ENCODE results near the gene CAMSAP3. TPM values are rescaled to one million over a fixed set of nuclear protein-coding genes. Genes with fewer than 3 reads are reported as not detected.

The CAMSAP3 gene
- total RNA-seq, 1 experiment from 2014 or later: 28.4 TPM

- H3K27ac ChIP-seq (ENCODE audit: insufficient read length, low read depth, low read length): no peak overlapping the region
- H3K18ac ChIP-seq (ENCODE audit: insufficient read length, low read depth, low read length): no peak overlapping the region
- no peak for TF ChIP-seq CTCF (conservative IDR thresholded peaks at IDR 0.05)
- no peak overlapping the region for H2BK15ac ChIP-seq (ENCODE audit: low read depth, low read length)
- no peaks in the 10 kb centered on the region for H3K4me1 ChIP-seq (ENCODE audit: insufficient read depth, low read length)
- H3K4ac ChIP-seq (ENCODE audit: low read depth, low read length): no peak overlapping the region
- no peak overlapping the region for H3K14ac ChIP-seq (ENCODE audit: insufficient read depth, low read length)
- H3K9ac ChIP-seq (ENCODE audit: extremely low read depth, insufficient read length, low read length): no peak overlapping the region
- H4K8ac ChIP-seq (replicated peaks; ENCODE audit: insufficient read length, low read depth, low read length): no peak overlapping the region
- no peak overlapping the region for H3K23ac ChIP-seq (ENCODE audit: insufficient read length, low read depth, low read length)
- DNase-seq: no peak
- H3K4me2 ChIP-seq (ENCODE audit: insufficient read depth, insufficient read length, low read length): no peak overlapping the region
- no peaks in the 10 kb centered on the region for H3K79me2 ChIP-seq (ENCODE audit: insufficient read depth, low read length)
- H2AFZ ChIP-seq (ENCODE audit: low read length): no peak overlapping the region
- Mint-ChIP-seq H3K4me3 (no peak overlapping the region), H3K36me3 (ENCODE audit: insufficient read depth in 1 of 3, low read depth in 3 of 3) (peaks cover 6 to 35% (median 28%) of the 10 kb centered on the region in 3 experiments; a peak in 6 of 7 replicates), H3K4me1 (peaks cover 4% of the 10 kb centered on the region in 2 experiments; a peak in 2 of 4 replicates), H3K9me3 (no peaks in the 10 kb centered on the region), H3K27me3 (ENCODE audit: low read depth) (no peaks in the 10 kb centered on the region), H3K27ac (no peak overlapping the region)
- H3K23me2 ChIP-seq (ENCODE audit: insufficient read length, low read depth, low read length, poor library complexity, severe bottlenecking): no peaks in the 10 kb centered on the region
- no peak overlapping the region for H3K56ac ChIP-seq (ENCODE audit: insufficient read length, low read depth, low read length)
- no peaks in the 10 kb centered on the region for H3K9me3 ChIP-seq (ENCODE audit: control insufficient read depth, low read depth, low read length)
- no peak overlapping the region for H2BK20ac ChIP-seq (ENCODE audit: low read depth, low read length, poor library complexity, severe bottlenecking)
- no peak overlapping the region for H3T11ph ChIP-seq (ENCODE audit: low read length)
- H2BK12ac ChIP-seq (ENCODE audit: insufficient read length, low read depth, low read length): no peak overlapping the region
- H2BK5ac ChIP-seq (ENCODE audit: insufficient read length, low read length): no peak overlapping the region
- no CpG with 5 or more reads among the region's 1 CpG for WGBS (ENCODE audit: extremely low coverage, insufficient read length, low lambda C conversion rate)
- no peak overlapping the region for H2BK120ac ChIP-seq (ENCODE audit: low read depth, low read length, poor library complexity, severe bottlenecking)
- no peak overlapping the region for H4K5ac ChIP-seq (ENCODE audit: insufficient read length, low read depth, low read length)
- H4K20me1 ChIP-seq (ENCODE audit: control insufficient read depth, insufficient read depth, insufficient read length): no peaks in the 10 kb centered on the region
- no peaks in the 10 kb centered on the region for H3K79me1 ChIP-seq (ENCODE audit: insufficient read depth, low read depth, low read length, poor library complexity, severe bottlenecking)
- H4K91ac ChIP-seq (ENCODE audit: insufficient read length, low read depth, low read length): no peak overlapping the region
- no peaks in the 10 kb centered on the region for H3K27me3 ChIP-seq (ENCODE audit: insufficient read depth, low read length)
- no peak overlapping the region for H2AK5ac ChIP-seq (ENCODE audit: insufficient read length, low read length)
Measured at GRCh38 chr19:7545904-7546303, 49.8 kb upstream of the CAMSAP3 start.

Data from H9 (cell line).